Measurements from ENCODE around the gene MAMSTR. TPM values are rescaled to one million over a fixed set of nuclear protein-coding genes. Genes with fewer than 3 reads are reported as not detected.

Gene MAMSTR
- total and polyA plus RNA-seq, 9 of the 15 experiments (the other 6 are each of a cell fraction or from before 2014, with no cell fraction given): 0.08 to 1.00 (median 0.40) TPM; not detected in 1

DNA sequence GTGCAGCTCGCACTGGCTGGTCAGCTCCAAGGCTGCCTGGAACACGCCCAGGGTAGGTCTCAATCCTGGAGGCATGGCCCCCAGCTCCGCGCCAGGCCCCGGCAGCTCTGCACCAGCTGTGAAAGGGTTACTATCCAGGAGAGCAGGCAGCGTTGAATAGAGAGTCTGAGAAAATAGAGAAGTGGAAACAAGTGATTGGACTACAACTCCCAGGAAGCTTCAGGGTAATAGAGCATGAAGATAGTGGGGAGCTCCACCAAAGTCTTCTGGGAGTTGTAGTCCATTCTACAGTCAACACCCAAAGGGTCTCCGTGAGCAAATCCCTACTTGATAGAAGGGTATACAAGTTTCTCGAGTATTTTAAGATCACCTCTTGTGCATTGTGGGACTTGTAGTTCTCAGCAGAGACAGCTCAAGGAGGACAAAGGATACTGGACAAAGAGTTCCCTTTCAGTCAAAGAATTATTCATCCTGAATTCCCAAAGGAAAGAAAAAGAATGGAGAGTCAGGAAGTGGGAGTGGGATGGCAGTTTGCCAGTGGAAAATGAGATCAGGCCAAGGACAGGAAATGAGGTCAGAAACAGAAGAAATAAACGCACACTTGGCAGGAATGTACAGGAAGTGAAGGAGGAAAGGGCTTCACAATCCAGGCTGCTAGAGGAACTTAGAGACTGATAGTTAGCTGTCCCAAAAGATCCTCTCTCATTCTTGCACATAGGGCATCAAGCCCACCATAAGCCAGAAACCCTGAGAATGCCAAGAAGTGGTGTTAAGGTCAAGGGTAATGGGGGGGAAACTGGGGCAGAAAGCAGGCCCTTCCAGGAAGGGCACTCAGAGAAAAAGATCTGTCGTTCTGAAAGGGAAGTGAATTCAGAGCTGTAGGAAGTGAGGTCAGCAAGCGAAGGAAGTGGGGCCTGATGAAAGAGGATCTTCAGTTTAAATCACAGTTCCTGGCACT lies 5.5 kb upstream of the MAMSTR start (continued):
- TF ChIP-seq POLR2B (IDR thresholded peaks at IDR 0.05; ENCODE audit: low read depth, partially characterized antibody) (peak; percentile 32), CBFA2T3 (IDR thresholded peaks at IDR 0.05) (no peak), ZNF311 (CRISPR knock-in tag; IDR thresholded peaks at IDR 0.05) (no peak), SLC30A9 (CRISPR knock-in tag; IDR thresholded peaks at IDR 0.05) (no peak), ZNF316 (IDR thresholded peaks at IDR 0.05) (peak; percentile 69), CREM (IDR thresholded peaks at IDR 0.05; ENCODE audit: low read depth) (peak; percentile 80), C11orf30 (IDR thresholded peaks at IDR 0.05; ENCODE audit: low read depth) (peak; percentile 71), ZNF197 (CRISPR knock-in tag; IDR thresholded peaks at IDR 0.05; ENCODE audit: low read depth) (peak; percentile 78; the same call in 1 of the 2 replicates), NR2C1 (IDR thresholded peaks at IDR 0.05) (no peak; the same call in 1 of the 2 replicates), NR2C1 (tag; IDR thresholded peaks at IDR 0.05) (peak; percentile 55)
- TF ChIP-seq, protein P1, sequence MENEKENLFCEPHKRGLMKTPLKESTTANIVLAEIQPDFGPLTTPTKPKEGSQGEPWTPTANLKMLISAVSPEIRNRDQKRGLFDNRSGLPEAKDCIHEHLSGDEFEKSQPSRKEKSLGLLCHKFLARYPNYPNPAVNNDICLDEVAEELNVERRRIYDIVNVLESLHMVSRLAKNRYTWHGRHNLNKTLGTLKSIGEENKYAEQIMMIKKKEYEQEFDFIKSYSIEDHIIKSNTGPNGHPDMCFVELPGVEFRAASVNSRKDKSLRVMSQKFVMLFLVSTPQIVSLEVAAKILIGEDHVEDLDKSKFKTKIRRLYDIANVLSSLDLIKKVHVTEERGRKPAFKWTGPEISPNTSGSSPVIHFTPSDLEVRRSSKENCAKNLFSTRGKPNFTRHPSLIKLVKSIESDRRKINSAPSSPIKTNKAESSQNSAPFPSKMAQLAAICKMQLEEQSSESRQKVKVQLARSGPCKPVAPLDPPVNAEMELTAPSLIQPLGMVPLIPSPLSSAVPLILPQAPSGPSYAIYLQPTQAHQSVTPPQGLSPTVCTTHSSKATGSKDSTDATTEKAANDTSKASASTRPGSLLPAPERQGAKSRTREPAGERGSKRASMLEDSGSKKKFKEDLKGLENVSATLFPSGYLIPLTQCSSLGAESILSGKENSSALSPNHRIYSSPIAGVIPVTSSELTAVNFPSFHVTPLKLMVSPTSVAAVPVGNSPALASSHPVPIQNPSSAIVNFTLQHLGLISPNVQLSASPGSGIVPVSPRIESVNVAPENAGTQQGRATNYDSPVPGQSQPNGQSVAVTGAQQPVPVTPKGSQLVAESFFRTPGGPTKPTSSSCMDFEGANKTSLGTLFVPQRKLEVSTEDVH (IDR thresholded peaks at IDR 0.05; ENCODE audit: low read depth, partially characterized antibody): peak; percentile 39
- TF ChIP-seq, protein P2, sequence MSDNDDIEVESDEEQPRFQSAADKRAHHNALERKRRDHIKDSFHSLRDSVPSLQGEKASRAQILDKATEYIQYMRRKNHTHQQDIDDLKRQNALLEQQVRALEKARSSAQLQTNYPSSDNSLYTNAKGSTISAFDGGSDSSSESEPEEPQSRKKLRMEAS (CRISPR knock-in tag; IDR thresholded peaks at IDR 0.05): no peak
- TF ChIP-seq, protein P3, sequence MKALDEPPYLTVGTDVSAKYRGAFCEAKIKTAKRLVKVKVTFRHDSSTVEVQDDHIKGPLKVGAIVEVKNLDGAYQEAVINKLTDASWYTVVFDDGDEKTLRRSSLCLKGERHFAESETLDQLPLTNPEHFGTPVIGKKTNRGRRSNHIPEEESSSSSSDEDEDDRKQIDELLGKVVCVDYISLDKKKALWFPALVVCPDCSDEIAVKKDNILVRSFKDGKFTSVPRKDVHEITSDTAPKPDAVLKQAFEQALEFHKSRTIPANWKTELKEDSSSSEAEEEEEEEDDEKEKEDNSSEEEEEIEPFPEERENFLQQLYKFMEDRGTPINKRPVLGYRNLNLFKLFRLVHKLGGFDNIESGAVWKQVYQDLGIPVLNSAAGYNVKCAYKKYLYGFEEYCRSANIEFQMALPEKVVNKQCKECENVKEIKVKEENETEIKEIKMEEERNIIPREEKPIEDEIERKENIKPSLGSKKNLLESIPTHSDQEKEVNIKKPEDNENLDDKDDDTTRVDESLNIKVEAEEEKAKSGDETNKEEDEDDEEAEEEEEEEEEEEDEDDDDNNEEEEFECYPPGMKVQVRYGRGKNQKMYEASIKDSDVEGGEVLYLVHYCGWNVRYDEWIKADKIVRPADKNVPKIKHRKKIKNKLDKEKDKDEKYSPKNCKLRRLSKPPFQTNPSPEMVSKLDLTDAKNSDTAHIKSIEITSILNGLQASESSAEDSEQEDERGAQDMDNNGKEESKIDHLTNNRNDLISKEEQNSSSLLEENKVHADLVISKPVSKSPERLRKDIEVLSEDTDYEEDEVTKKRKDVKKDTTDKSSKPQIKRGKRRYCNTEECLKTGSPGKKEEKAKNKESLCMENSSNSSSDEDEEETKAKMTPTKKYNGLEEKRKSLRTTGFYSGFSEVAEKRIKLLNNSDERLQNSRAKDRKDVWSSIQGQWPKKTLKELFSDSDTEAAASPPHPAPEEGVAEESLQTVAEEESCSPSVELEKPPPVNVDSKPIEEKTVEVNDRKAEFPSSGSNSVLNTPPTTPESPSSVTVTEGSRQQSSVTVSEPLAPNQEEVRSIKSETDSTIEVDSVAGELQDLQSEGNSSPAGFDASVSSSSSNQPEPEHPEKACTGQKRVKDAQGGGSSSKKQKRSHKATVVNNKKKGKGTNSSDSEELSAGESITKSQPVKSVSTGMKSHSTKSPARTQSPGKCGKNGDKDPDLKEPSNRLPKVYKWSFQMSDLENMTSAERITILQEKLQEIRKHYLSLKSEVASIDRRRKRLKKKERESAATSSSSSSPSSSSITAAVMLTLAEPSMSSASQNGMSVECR (CRISPR knock-in tag; IDR thresholded peaks at IDR 0.05): no peak
- TF ChIP-seq, protein P4, sequence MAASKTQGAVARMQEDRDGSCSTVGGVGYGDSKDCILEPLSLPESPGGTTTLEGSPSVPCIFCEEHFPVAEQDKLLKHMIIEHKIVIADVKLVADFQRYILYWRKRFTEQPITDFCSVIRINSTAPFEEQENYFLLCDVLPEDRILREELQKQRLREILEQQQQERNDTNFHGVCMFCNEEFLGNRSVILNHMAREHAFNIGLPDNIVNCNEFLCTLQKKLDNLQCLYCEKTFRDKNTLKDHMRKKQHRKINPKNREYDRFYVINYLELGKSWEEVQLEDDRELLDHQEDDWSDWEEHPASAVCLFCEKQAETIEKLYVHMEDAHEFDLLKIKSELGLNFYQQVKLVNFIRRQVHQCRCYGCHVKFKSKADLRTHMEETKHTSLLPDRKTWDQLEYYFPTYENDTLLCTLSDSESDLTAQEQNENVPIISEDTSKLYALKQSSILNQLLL (CRISPR knock-in tag; IDR thresholded peaks at IDR 0.05; ENCODE audit: borderline replicate concordance): no peak
- TF ChIP-seq, protein P5, sequence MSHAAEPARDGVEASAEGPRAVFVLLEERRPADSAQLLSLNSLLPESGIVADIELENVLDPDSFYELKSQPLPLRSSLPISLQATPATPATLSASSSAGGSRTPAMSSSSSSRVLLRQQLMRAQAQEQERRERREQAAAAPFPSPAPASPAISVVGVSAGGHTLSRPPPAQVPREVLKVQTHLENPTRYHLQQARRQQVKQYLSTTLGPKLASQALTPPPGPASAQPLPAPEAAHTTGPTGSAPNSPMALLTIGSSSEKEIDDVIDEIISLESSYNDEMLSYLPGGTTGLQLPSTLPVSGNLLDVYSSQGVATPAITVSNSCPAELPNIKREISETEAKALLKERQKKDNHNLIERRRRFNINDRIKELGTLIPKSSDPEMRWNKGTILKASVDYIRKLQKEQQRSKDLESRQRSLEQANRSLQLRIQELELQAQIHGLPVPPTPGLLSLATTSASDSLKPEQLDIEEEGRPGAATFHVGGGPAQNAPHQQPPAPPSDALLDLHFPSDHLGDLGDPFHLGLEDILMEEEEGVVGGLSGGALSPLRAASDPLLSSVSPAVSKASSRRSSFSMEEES (CRISPR knock-in tag; IDR thresholded peaks at IDR 0.05): no peak

Data from K562 (cell line).